ENCODE measurements around the gene SRMS. TPM values are rescaled to one million over a fixed set of nuclear protein-coding genes. Genes with fewer than 3 reads are reported as not detected.

Gene SRMS
- total RNA-seq, 1 experiment from 2014 or later, result 0.79 TPM

DNA sequence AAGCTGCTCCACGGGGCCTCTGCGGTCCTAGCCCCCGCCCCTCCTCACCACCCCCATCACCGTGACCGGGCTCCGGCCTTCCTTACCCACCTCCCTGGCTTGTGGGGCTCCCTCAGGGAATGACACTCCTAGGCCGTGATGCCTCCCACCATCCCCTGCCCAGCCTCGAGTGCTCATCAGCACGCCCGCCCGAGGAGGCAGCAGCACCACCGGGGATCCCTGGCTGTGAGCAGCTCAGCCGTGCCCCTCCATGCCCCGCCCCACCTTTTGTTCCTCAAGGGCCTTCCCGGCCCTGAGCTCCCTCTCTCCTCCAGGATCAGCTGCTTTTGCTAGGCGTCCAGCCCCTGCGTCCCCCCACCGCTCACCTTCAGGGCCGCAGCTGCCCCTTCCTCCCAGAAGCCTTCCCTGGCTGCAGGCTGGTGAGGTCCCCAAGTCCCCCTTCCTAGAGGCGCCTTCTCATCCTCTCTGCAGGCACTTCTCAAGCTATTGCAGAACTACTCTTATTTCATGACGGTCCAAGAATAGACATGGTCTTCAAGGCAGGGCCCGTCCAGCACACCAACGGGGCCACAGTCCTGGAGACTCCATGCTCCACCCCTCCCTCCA lies 9.4 kb upstream of the SRMS start:
- no CpG with 5 or more reads among the region's 23 CpGs for WGBS (ENCODE audit: extremely low coverage, insufficient read length, low lambda C conversion rate)
- no peak overlapping the region; a peak in 1 of 5 replicates for H3K4me3 Mint-ChIP-seq
- H3K79me1 ChIP-seq (ENCODE audit: insufficient read depth, low read depth, low read length, poor library complexity, severe bottlenecking), result no peaks in the 10 kb centered on the region
- no peak overlapping the region for H3K27ac ChIP-seq (ENCODE audit: insufficient read length, low read depth, low read length)
- no peaks in the 10 kb centered on the region for H3K79me2 ChIP-seq (ENCODE audit: insufficient read depth, low read length)
- no peaks in the 10 kb centered on the region for H3K27me3 ChIP-seq (ENCODE audit: insufficient read depth, low read length)
- H3K23ac ChIP-seq (ENCODE audit: insufficient read length, low read depth, low read length), result no peak overlapping the region
- H3K18ac ChIP-seq (ENCODE audit: insufficient read length, low read depth, low read length), result no peak overlapping the region
- no peak overlapping the region for H3K56ac ChIP-seq (ENCODE audit: insufficient read length, low read depth, low read length)
- no peak overlapping the region for H2BK12ac ChIP-seq (ENCODE audit: insufficient read length, low read depth, low read length)
- H3K4ac ChIP-seq (ENCODE audit: low read depth, low read length), result no peak overlapping the region
- peaks cover 14 to 17% of the 10 kb centered on the region in 2 experiments for H3K4me1 Mint-ChIP-seq
- H3K23me2 ChIP-seq (ENCODE audit: insufficient read length, low read depth, low read length, poor library complexity, severe bottlenecking), result peaks cover 9% of the 10 kb centered on the region
- H4K20me1 ChIP-seq (ENCODE audit: control insufficient read depth, insufficient read depth, insufficient read length), result no peaks in the 10 kb centered on the region
- H3T11ph ChIP-seq (ENCODE audit: low read length), result no peak overlapping the region
- peaks cover 3 to 12% (median 11%) of the 10 kb centered on the region in 3 experiments; a peak in 6 of 7 replicates for H3K36me3 Mint-ChIP-seq (ENCODE audit: insufficient read depth in 1 of 3, low read depth in 3 of 3)
- no peak overlapping the region for H2BK120ac ChIP-seq (ENCODE audit: low read depth, low read length, poor library complexity, severe bottlenecking)
- no peaks in the 10 kb centered on the region; the same call in 1 of the 2 replicates for H3K27me3 Mint-ChIP-seq (ENCODE audit: low read depth)
- H3K9me3 Mint-ChIP-seq, result no peaks in the 10 kb centered on the region
- no peak overlapping the region for H4K8ac ChIP-seq (replicated peaks; ENCODE audit: insufficient read length, low read depth, low read length)
- no peak overlapping the region for H3K14ac ChIP-seq (ENCODE audit: insufficient read depth, low read length)
- H3K9me3 ChIP-seq (ENCODE audit: control insufficient read depth, low read depth, low read length), result no peaks in the 10 kb centered on the region
- H2BK15ac ChIP-seq (ENCODE audit: low read depth, low read length), result no peak overlapping the region
- H2BK5ac ChIP-seq (ENCODE audit: insufficient read length, low read length), result no peak overlapping the region
- no peak overlapping the region for H3K9ac ChIP-seq (ENCODE audit: extremely low read depth, insufficient read length, low read length)
- H2AK5ac ChIP-seq (ENCODE audit: insufficient read length, low read length), result no peak overlapping the region
- DNase-seq, result no peak
- H3K27ac Mint-ChIP-seq, result peak overlapping the region; percentile 5 to 91 (median 79); a peak in 4 of 7 replicates
- no peak overlapping the region for H4K5ac ChIP-seq (ENCODE audit: insufficient read length, low read depth, low read length)
- TF ChIP-seq, protein P1, sequence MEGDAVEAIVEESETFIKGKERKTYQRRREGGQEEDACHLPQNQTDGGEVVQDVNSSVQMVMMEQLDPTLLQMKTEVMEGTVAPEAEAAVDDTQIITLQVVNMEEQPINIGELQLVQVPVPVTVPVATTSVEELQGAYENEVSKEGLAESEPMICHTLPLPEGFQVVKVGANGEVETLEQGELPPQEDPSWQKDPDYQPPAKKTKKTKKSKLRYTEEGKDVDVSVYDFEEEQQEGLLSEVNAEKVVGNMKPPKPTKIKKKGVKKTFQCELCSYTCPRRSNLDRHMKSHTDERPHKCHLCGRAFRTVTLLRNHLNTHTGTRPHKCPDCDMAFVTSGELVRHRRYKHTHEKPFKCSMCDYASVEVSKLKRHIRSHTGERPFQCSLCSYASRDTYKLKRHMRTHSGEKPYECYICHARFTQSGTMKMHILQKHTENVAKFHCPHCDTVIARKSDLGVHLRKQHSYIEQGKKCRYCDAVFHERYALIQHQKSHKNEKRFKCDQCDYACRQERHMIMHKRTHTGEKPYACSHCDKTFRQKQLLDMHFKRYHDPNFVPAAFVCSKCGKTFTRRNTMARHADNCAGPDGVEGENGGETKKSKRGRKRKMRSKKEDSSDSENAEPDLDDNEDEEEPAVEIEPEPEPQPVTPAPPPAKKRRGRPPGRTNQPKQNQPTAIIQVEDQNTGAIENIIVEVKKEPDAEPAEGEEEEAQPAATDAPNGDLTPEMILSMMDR (conservative IDR thresholded peaks at IDR 0.05), result no peak
- 0 out of 2 replicates have a peak, but pooled peaks cover 2% of the 10 kb centered on the region for H3K4me1 ChIP-seq (ENCODE audit: insufficient read depth, low read length)
- H3K4me2 ChIP-seq (ENCODE audit: insufficient read depth, insufficient read length, low read length), result no peak overlapping the region
- no peak overlapping the region for H4K91ac ChIP-seq (ENCODE audit: insufficient read length, low read depth, low read length)
- H2AFZ ChIP-seq (ENCODE audit: low read length), result no peak overlapping the region
- H2BK20ac ChIP-seq (ENCODE audit: low read depth, low read length, poor library complexity, severe bottlenecking), result no peak overlapping the region

Data from H9 (cell line).